K562 (cell line): ENCODE data around the gene SCN4B. TPM values are rescaled to one million over a fixed set of nuclear protein-coding genes. Genes with fewer than 3 reads are reported as not detected.

Source experiments
- ATAC-seq: fragments of 200-7000 bp; cut with Tn5 transposase; 3 replicates; pipeline ENCODE4 v1.9.1; 2020; ENCODE audit warnings: moderate library complexity
- BruUV-seq: library from RNA; stranded (reverse); fragments of 400-500 nt; replicated peaks from 2 replicates; lab custom pipeline; 2021; lab: Mats Ljungman, UMichigan
- CTCF ChIA-PET: fragments of 300-600 bp; formaldehyde crosslinking; extraction: SDS; loops from one replicate; lab custom pipeline; 2021; ENCODE audit warnings: low intra/inter-chr PET ratio; lab: Yijun Ruan, JAX
- POLR2A ChIA-PET: fragments of 300-600, 350-650 bp; sonication (Branson Sonifier 250); formaldehyde crosslinking; extraction: SDS; loops from one replicate; lab custom pipeline; 2021; ENCODE audit warnings: antibody characterized with exemption, inconsistent platforms; lab: Yijun Ruan, JAX
- DNase-seq, 4 experiments: peaks; one replicate each; pipeline versions ENCODE4 v3.0.0 to v3.0.0-alpha.2; 2011 to 2018; ENCODE audit warnings: low spot score in 3 of 4, mixed read lengths in 3 of 4; ENCODE audit errors: extremely low read depth in 1 of 4
- FAIRE-seq: peaks from 2 replicates; lab custom pipeline; 2011; peaks lifted over from hg19 to GRCh38; lab: Jason Lieb, UNC
- H2AFZ ChIP-seq: 2 replicates; pipeline ENCODE4 v1.6.0; 2011; ENCODE audit warnings: low read depth, low read length, control low read depth, inconsistent platforms
- H3K27ac ChIP-seq: fragments of 200-600 bp; 3 replicates; pipeline ENCODE4 v1.8.0; 2011; ENCODE audit warnings: low read depth, mild to moderate bottlenecking, control low read depth, inconsistent platforms, low read length, moderate library complexity, mixed read lengths; ENCODE audit errors: extremely low read depth
- H3K27me3 ChIP-seq, 2 experiments: fragments of 300-600 bp in 1 of 2; 2 replicates in 1 of 2; 3 replicates in 1 of 2; pipeline versions ENCODE4 v1.6.0 to v1.8.0; 2011; ENCODE audit warnings: inconsistent platforms in 2 of 2, low read length in 2 of 2, mild to moderate bottlenecking in 1 of 2, mixed read lengths in 1 of 2, moderate library complexity in 1 of 2; ENCODE audit not compliant: control insufficient read depth in 2 of 2, insufficient read depth in 2 of 2
- H3K36me3 ChIP-seq: fragments of 300-600 bp; 3 replicates; pipeline ENCODE4 v1.8.0; 2011; ENCODE audit warnings: mild to moderate bottlenecking, low read length, inconsistent platforms; ENCODE audit not compliant: control insufficient read depth, insufficient read depth
- H3K4me1 ChIP-seq, 2 experiments: fragments of 200-600 bp in 1 of 2; replicated peaks in 1 of 2; 2 replicates in 1 of 2; 3 replicates in 1 of 2; pipeline versions ENCODE4 v1.5.1 to v1.8.0; 2011; ENCODE audit warnings: inconsistent platforms in 2 of 2, low read length in 2 of 2, mild to moderate bottlenecking in 1 of 2, mixed read lengths in 1 of 2, moderate library complexity in 1 of 2; ENCODE audit not compliant: control insufficient read depth in 2 of 2, insufficient read depth in 2 of 2
- H3K4me2 ChIP-seq: 2 replicates; pipeline ENCODE4 v1.6.1; 2011; ENCODE audit warnings: low read length, control low read depth, inconsistent platforms, mixed read lengths; ENCODE audit not compliant: insufficient read depth
- H3K4me3 ChIP-seq: fragments of 200-600 bp; sonication (generic), shearing (Covaris generic); 2 replicates; pipeline ENCODE4 v1.5.1; 2016; ENCODE audit warnings: control low read depth, inconsistent platforms
- H3K79me2 ChIP-seq: fragments of 200-600 bp; 3 replicates; pipeline ENCODE4 v1.8.0; 2011; ENCODE audit warnings: low read length, inconsistent platforms; ENCODE audit not compliant: control insufficient read depth, insufficient read depth
- H3K9ac ChIP-seq, 2 experiments: 2 replicates each; pipeline versions ENCODE4 v1.6.0 to v1.6.1; 2011; ENCODE audit warnings: low read depth in 2 of 2, low read length in 2 of 2, control low read depth in 1 of 2, inconsistent platforms in 1 of 2, mild to moderate bottlenecking in 1 of 2, mixed read lengths in 1 of 2; ENCODE audit not compliant: insufficient read depth in 1 of 2
- H3K9me1 ChIP-seq: one replicate; pipeline ENCODE4 v1.6.0; 2011; ENCODE audit warnings: inconsistent platforms, mild to moderate bottlenecking, low read length, moderate library complexity; ENCODE audit not compliant: control insufficient read depth, insufficient read depth
- H3K9me3 ChIP-seq: replicated peaks from 2 replicates; pipeline ENCODE4 v1.5.1; 2011; ENCODE audit warnings: low read depth, low read length, inconsistent platforms; ENCODE audit not compliant: control insufficient read depth, insufficient read depth
- H4K20me1 ChIP-seq: replicated peaks from 2 replicates; pipeline ENCODE4 v1.6.1; 2011; ENCODE audit warnings: low read length, inconsistent platforms, mixed read lengths; ENCODE audit not compliant: control insufficient read depth, insufficient read depth
- ARID1B ChIP-seq: fragments of 450-650 bp; IDR thresholded peaks from 2 replicates; pipeline ENCODE4 v1.6.1; 2016; ENCODE audit warnings: antibody characterized with exemption, mild to moderate bottlenecking, inconsistent platforms
- BCOR ChIP-seq: fragments of 450-650 bp; IDR thresholded peaks from 2 replicates; pipeline ENCODE4 v1.6.1; 2016
- CBX8 ChIP-seq: fragments of 200-600 bp; sonication (generic); IDR thresholded peaks from 2 replicates; pipeline ENCODE4 v1.6.1; 2012; ENCODE audit warnings: borderline replicate concordance, mixed run types, low read depth, mild to moderate bottlenecking, moderate library complexity, mixed read lengths, low read length, control low read depth, inconsistent platforms; ENCODE audit not compliant: poor library complexity, severe bottlenecking; ENCODE audit errors: extremely low read depth
- GABPA ChIP-seq: fragments of 200-800 bp; sonication (Bioruptor generic); conservative IDR thresholded peaks from 2 replicates; pipeline ENCODE4 v1.6.1; 2016; ENCODE audit warnings: low read depth, missing genetic modification characterization, missing compliant biosample characterization
- GTF2B ChIP-seq: IDR thresholded peaks from 2 replicates; pipeline ENCODE4 v1.6.1; 2011; ENCODE audit not compliant: insufficient read length; ENCODE audit errors: extremely low read depth
- MTA3 ChIP-seq: fragments of 450-650 bp; formaldehyde crosslinking; IDR thresholded peaks from 2 replicates; pipeline ENCODE4 v1.6.1; 2017; ENCODE audit warnings: mild to moderate bottlenecking, borderline replicate concordance
- NR2C2 ChIP-seq, 2 experiments: fragments of 200-800 bp in 1 of 2; sonication (Bioruptor generic) in 1 of 2; sonication (generic) in 1 of 2; formaldehyde crosslinking in 1 of 2; IDR thresholded peaks; 2 replicates each; pipeline versions ENCODE4 v1.6.1 to v1.8.0; 2016 to 2022; ENCODE audit warnings: mild to moderate bottlenecking in 1 of 2, missing compliant biosample characterization in 1 of 2, missing genetic modification characterization in 1 of 2, missing genetic modification reagents in 1 of 2
- OTX1 ChIP-seq: fragments of 450-650 bp; formaldehyde crosslinking; IDR thresholded peaks from 2 replicates; pipeline ENCODE4 v1.4.0; 2022; ENCODE audit warnings: mild to moderate bottlenecking
- PHF8 ChIP-seq: fragments of 200-600 bp; sonication (generic); IDR thresholded peaks from 2 replicates; pipeline ENCODE4 v1.6.1; 2012; ENCODE audit warnings: mixed run types, mild to moderate bottlenecking, inconsistent platforms, low read length, moderate library complexity, borderline replicate concordance
- SRSF7 ChIP-seq: fragments of 200-400 bp; formaldehyde crosslinking; optimal IDR thresholded peaks from 2 replicates; pipeline ENCODE3; 2017; ENCODE audit warnings: mild to moderate bottlenecking, low read depth, low read length
- TAF9B ChIP-seq: fragments of 450-650 bp; IDR thresholded peaks from 2 replicates; pipeline ENCODE4 v1.6.1; 2018; ENCODE audit warnings: mild to moderate bottlenecking; ENCODE audit not compliant: partially characterized antibody
- ZNF133 ChIP-seq: fragments of 250-450 bp; sonication (Bioruptor Pico); IDR thresholded peaks from 2 replicates; pipeline ENCODE4 v1.4.0; 2020; ENCODE audit warnings: mild to moderate bottlenecking
- ZNF263 ChIP-seq: sonication (generic); formaldehyde crosslinking; IDR thresholded peaks from 2 replicates; pipeline ENCODE4 v1.8.0; 2022; ENCODE audit warnings: mild to moderate bottlenecking, missing genetic modification reagents, borderline replicate concordance
- WGBS: fragments of 100-300 bp; shearing (Covaris generic); methylation state at CpG from one replicate; pipeline ENCODE4 v1.1.6; 2016; ENCODE audit warnings: low coverage, mixed read lengths; ENCODE audit not compliant: insufficient coverage; ENCODE audit errors: missing lambda C conversion rate; 5-methylcytosine and 5-hydroxymethylcytosine counted together
- in situ Hi-C: fragments of 300-500 bp; cut with MboI; formaldehyde crosslinking; loops from 4 replicates; pipeline ENCODE4 v1.15.0; 2018; ENCODE audit warnings: inconsistent platforms, mixed read lengths
- intact Hi-C: fragments of 100-400 bp; cut with micrococcal nuclease; formaldehyde crosslinking; loops from 2 replicates; pipeline ENCODE4 v1.14.2; 2022
- polyA plus RNA-seq, 8 experiments: library from polyadenylated mRNA; depleted of rRNA in 4 of 8; stranded (reverse) in 5 of 8; unstranded in 3 of 8; fragments of >200 nt; fragmentation: Nextera tagmentation in 2 of 8; fragmentation: Illumina TruSeq in 1 of 8; extraction: Ambion mirVana in 2 of 8; extraction: Trizol in 1 of 8; gene quantifications; 2 replicates each; pipeline versions ENCODE4 v1.2.1 to v1.2.3, GENCODE V29; 2011 to 2014; ENCODE audit warnings: inconsistent platforms in 1 of 8, missing spikeins in 1 of 8
- total RNA-seq, 7 experiments: library from RNA; depleted of rRNA in 6 of 7; stranded (reverse); fragments of >200 nt in 6 of 7; fragmentation: Illumina TruSeq in 2 of 7; extraction: Trizol in 2 of 7; gene quantifications; 2 replicates each; pipeline versions ENCODE4 v1.2.1 to v1.2.3, GENCODE V29; 2011 to 2021; ENCODE audit warnings: low replicate concordance in 1 of 7

SCN4B gene
- total and polyA plus RNA-seq, 9 of the 15 experiments (the other 6 are each of a cell fraction or from before 2014, with no cell fraction given): 0.03 TPM; not detected in 8

GRCh38 chr11:118149493-118149892 is 3.1 kb downstream of the SCN4B start:
- Histone ChIP-seq H2AFZ (no peak overlapping the region), H3K4me1 (peaks cover 0 to 23% of the 10 kb centered on the region in 2 experiments; a peak in 3 of 5 replicates), H3K9ac (no peak overlapping the region), H3K36me3 (no peaks in the 10 kb centered on the region), H3K79me2 (no peaks in the 10 kb centered on the region), H3K27ac (no peak overlapping the region), H3K9me1 (no peaks in the 10 kb centered on the region), H3K4me3 (no peak overlapping the region), H3K27me3 (peaks cover 33 to 78% of the 10 kb centered on the region in 2 experiments), H4K20me1 (no peaks in the 10 kb centered on the region), H3K9me3 (no peaks in the 10 kb centered on the region), H3K4me2 (no peak overlapping the region)
- FAIRE-seq: no peak
- intact Hi-C loops (no loop called here), in situ Hi-C loops (no loop called here)
- no TSS peak for BruUV-seq
- ATAC-seq: no peak
- ChIA-PET CTCF (no interaction called here), POLR2A (interaction anchor here (0.6 kb wide), 1 partner anchor 66 kb away, joined by 4 read pairs; no protein-coding TSS in a partner anchor)
- TF ChIP-seq SRSF7: no peak
- DNase-seq: no peak
- WGBS: 0% methylated on average over 1 of the region's 1 CpG

GRCh38 chr11:118148856-118149255 is 3.8 kb downstream of the SCN4B start:
- no peak overlapping the region for H3K9ac ChIP-seq
- in situ Hi-C loops: no loop called here
- H3K9me1 ChIP-seq: no peaks in the 10 kb centered on the region
- no peaks in the 10 kb centered on the region for H3K9me3 ChIP-seq
- intact Hi-C loops: no loop called here
- FAIRE-seq (no peak), ATAC-seq (no peak), DNase-seq (no peak)
- no peak overlapping the region for H3K4me2 ChIP-seq
- CTCF ChIA-PET: interaction anchor here (0.8 kb wide), 1 partner anchor 23 kb away, joined by 3 read pairs; no protein-coding TSS in a partner anchor
- H3K27ac ChIP-seq: no peak overlapping the region
- WGBS: 6% methylated on average over 2 of the region's 2 CpGs
- H3K27me3 ChIP-seq: peaks cover 27 to 78% of the 10 kb centered on the region in 2 experiments; a peak in 4 of 5 replicates
- no peak overlapping the region for H2AFZ ChIP-seq
- no peaks in the 10 kb centered on the region for H4K20me1 ChIP-seq
- peaks cover 0 to 23% of the 10 kb centered on the region in 2 experiments; a peak in 3 of 5 replicates for H3K4me1 ChIP-seq
- POLR2A ChIA-PET: interaction anchor here (0.6 kb wide), 1 partner anchor 66 kb away, joined by 4 read pairs; no protein-coding TSS in a partner anchor
- H3K4me3 ChIP-seq: no peak overlapping the region
- no peaks in the 10 kb centered on the region for H3K79me2 ChIP-seq
- BruUV-seq: no TSS peak
- H3K36me3 ChIP-seq: no peaks in the 10 kb centered on the region
- TF ChIP-seq MTA3 (no peak), ZNF133 (CRISPR knock-in tag) (no peak), ZNF263 (CRISPR knock-in tag) (no peak), GABPA (no peak), TAF9B (no peak), ARID1B (no peak), CBX8 (no peak), GTF2B (no peak), NR2C2 (CRISPR knock-in tag; IDR thresholded peaks at IDR 0.05) (no peak), NR2C2 (tag; IDR thresholded peaks at IDR 0.05) (no peak), OTX1 (CRISPR knock-in tag) (no peak), BCOR (no peak), PHF8 (no peak)
